ENCODE measurements around the gene STAU1.
"Not testable (repeated sequence)": the region's sequence is repeated elsewhere in the genome, so short reads cannot be mapped to it uniquely, and the experiment has no call there.

The STAU1 gene, protein sequence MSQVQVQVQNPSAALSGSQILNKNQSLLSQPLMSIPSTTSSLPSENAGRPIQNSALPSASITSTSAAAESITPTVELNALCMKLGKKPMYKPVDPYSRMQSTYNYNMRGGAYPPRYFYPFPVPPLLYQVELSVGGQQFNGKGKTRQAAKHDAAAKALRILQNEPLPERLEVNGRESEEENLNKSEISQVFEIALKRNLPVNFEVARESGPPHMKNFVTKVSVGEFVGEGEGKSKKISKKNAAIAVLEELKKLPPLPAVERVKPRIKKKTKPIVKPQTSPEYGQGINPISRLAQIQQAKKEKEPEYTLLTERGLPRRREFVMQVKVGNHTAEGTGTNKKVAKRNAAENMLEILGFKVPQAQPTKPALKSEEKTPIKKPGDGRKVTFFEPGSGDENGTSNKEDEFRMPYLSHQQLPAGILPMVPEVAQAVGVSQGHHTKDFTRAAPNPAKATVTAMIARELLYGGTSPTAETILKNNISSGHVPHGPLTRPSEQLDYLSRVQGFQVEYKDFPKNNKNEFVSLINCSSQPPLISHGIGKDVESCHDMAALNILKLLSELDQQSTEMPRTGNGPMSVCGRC

GRCh38 chr20:49187851-49188641, at the start of gene STAU1:
Gene STAU1 (minus strand): TSS chr20:49188334. CDS start chr20:49166201, 22,133 bp downstream.
- peak; percentile 86 for DNase-seq (ENCODE audit: low read depth)

DNA sequence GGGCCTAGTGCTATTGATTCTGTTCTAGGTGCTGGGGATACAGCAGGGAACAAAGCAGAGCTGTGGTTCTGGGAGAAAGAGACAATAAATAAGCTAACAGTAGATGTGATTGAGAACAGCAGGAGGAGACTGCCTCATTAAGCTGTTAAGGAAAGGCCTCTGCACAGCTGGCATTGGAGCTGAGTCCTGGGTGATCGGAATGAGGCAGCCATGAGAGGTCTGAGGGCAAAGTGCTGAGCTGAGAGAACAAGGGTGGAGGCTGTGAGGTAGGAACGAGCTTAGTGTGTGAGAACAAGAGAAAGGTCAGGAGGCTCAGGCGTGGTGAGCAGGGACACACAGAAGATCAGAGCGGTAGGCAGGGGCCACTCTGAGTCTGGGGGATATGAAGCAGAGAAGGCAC, 49.4 kb upstream of the STAU1 start:
- no peak for DNase-seq (ENCODE audit: low read depth)

GRCh38 chr20:49236301-49236700, 48.2 kb upstream of the STAU1 start:
- no peak for DNase-seq (ENCODE audit: low read depth)

- DNase-seq (ENCODE audit: low read depth): no peak
Observed at GRCh38 chr20:49234831-49235230, 46.7 kb upstream of the STAU1 start.

DNA sequence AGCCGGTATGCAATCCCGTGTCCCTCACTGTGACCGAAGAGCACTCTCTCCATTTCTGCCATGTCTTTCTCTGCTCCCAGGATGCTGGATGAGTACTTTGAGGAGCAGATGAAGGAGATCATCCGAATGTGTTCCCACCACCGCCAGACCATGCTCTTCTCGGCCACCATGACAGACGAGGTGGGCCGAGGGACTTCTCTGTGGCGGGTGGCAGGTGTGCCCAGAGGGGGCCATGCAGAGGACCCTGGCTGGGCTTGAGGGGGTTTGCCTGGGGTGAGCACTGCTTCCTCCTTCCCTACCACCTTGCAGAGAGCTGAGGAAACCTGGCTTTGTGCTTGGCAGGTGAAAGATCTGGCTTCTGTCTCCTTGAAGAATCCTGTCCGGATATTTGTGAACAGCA, 45.1 kb upstream of the STAU1 start:
- no peak for DNase-seq (ENCODE audit: low read depth)

- no peak for DNase-seq (ENCODE audit: low read depth)
Observed at GRCh38 chr20:49231471-49231870, 43.3 kb upstream of the STAU1 start.

DNA sequence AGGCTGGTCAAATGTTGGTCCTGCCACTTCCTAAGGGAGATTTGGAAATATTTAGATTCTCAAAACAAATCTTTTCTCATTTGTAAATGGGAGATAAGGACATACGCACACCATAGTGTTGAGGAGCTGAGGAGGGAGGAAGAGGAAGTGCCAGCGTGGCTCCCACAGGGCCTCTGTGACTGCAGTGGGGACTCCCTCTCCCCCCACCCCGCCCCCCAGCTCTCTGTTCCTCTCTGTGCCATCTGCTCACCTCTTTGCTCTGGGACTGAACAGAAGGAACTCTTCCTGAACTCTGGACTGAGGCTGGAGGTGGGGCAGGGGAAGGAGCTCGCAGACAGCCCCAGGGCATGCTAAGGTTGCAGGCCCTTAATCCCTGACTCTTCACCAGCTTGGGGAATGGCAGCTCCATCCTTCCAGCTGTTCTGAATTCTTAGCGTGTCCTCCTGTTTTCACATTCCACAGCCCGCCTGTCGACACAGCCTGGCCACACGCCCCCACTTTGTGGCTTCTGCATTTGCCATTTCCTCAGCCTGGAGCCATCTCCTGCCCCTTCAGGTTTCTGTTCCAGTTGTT, 42.5 kb upstream of the STAU1 start:
- no peak for DNase-seq (ENCODE audit: low read depth)

DNA sequence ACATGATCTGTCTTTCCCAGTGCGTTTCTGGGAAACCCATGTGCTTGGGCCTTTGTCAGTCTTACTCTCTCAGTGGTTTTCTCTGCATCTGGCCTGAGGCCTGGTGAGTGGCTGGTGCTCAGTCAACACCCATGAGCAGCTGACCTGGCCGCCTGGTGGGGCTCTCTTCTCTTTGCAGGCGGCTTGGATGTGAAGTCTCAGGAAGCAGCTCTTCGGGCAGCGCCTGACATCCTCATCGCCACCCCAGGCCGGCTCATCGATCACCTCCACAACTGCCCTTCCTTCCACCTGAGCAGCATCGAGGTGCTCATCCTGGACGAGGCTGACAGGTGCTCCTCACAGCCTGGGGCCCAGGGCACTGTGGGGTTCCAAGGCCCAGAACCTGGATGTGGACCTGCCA, 41.9 kb upstream of the STAU1 start:
- DNase-seq (ENCODE audit: low read depth): no peak

GRCh38 chr20:49229381-49229780, 41.2 kb upstream of the STAU1 start:
- no peak for DNase-seq (ENCODE audit: low read depth)

- DNase-seq (ENCODE audit: low read depth): no peak
Observed at GRCh38 chr20:49228676-49229075, 40.5 kb upstream of the STAU1 start.

DNA sequence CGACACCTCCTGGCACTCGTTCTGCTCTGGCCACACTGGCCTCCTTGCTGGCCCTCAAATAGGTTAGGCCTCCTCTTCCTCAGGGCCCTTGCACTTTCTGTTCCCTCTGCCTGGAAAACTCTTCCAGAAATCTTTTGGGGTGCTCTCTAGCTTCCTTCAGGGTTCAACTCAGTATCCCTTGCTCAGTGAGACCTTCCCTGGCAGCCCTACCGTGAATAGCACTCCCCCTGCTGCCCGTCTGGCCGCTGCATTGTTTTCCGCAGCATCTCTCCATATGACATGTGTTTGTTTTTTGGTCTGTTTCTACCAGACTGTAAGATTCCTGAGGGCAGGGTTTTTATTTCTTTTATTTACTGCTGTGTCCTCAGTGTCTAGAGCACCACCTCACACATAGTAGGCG, 37.8 kb upstream of the STAU1 start:
- no peak for DNase-seq (ENCODE audit: low read depth)

- DNase-seq (ENCODE audit: low read depth): no peak
Observed at GRCh38 chr20:49219924-49220831, 32.0 kb upstream of the STAU1 start.

- peak; percentile 96 for DNase-seq (ENCODE audit: low read depth)
Observed at GRCh38 chr20:49219091-49219923, 31.2 kb upstream of the STAU1 start, which contains the start of gene DDX27. Gene DDX27 (plus strand): TSS chr20:49219416. CDS start chr20:49219449, 33 bp downstream.

GRCh38 chr20:49218739-49219090, 30.6 kb upstream of the STAU1 start:
- not testable (repeated sequence) for DNase-seq (ENCODE audit: low read depth)

DNA sequence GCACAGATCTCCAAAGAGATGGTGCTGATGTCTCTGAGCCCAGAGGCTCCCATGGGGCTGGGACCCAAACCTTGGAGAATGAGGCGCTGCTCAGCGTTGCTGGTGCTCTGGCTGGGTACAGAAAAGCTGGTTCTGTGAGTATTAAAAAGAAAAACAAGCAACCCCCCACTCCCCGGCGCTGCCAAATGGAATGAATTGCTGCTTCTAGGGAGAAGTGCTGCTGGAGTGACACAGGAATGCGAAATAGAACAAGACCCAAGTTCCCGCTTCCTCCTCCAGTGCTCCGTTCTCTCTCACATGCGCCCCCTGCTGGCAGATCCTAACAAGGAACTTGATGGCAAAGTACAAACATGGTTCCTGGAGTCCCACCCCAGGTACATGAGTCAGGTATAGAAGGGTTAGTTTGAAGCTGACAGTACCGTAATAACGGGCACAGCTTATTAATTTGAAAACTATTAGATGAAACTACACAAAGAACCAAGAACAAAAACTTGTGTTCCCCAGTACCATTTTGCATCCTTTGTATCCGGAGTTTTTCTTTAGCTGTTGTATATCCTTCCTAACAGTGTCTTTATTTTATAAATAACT, 29.0 kb upstream of the STAU1 start:
- DNase-seq (ENCODE audit: low read depth): peak; percentile 99

- no peak for DNase-seq (ENCODE audit: low read depth)
Observed at GRCh38 chr20:49215232-49215631, 27.1 kb upstream of the STAU1 start.

- no peak for DNase-seq (ENCODE audit: low read depth)
Observed at GRCh38 chr20:49214571-49214970, 26.4 kb upstream of the STAU1 start.

DNA sequence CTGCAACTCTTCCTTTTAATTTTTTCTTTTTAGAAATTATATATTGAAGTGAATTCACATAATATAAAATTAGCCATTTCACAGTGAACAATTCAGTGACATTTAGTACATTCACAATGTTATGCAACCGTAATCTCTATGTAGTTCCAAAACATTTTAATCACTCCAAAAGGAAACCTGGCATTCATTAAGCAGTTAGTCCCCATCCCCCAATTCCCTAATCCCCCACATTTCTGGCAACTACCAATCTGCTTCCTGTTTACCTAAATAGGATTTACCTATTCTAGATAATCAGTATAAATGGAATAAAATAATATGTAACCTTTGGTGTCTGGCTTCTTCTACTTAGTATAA, 22.6 kb upstream of the STAU1 start:
- DNase-seq (ENCODE audit: low read depth): no peak

DNA sequence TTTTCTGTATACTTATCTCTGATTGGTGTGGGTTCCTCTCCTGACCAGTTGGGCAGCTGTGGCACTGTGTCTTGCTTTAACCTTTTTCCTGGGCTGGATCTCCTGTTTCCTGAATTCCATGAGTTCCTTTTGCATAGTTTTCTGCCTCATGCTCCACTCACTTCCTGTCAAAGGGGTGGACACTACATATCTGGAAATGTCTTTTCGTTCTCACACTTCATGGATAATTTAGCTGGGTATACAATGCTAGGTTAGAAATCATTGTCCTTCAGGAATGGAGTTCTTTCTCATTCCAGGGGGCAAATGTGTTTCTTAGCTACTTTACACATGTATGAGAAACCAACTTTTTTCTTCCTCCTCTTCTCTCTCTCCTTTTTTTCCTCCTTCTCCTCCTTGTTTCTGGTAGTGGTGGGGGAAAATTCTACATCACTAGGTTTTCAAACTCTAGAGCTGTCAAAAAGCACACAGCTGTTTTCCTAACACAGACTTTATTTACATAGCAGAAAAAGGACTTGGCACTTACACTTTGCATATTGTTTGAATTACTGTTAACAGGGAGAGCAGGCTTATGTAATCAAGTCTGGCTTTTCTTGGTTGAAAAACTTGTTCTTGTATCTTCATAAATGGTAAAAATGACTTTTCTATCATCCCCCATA, 22.1 kb upstream of the STAU1 start:
- DNase-seq (ENCODE audit: low read depth): no peak

- no peak for DNase-seq (ENCODE audit: low read depth)
Observed at GRCh38 chr20:49207076-49207475, 18.9 kb upstream of the STAU1 start.
